ENCODE results near the gene LMTK2.

- TF ChIP-seq TAF1 (IDR thresholded peaks at IDR 0.05; ENCODE audit: borderline replicate concordance, insufficient read depth, low read length) = no peak
- no peak for TF ChIP-seq POLR2AphosphoS5 (IDR thresholded peaks at IDR 0.05; ENCODE audit: low read depth, low read length)
- TF ChIP-seq SIN3A (IDR thresholded peaks at IDR 0.05; ENCODE audit: borderline replicate concordance, insufficient read depth, low read length) = no peak
Observed at GRCh38 chr7:98075801-98076200, 30.9 kb upstream of the LMTK2 start.
